ENCODE measurements around the gene MTX1.

Gene MTX1

DNA sequence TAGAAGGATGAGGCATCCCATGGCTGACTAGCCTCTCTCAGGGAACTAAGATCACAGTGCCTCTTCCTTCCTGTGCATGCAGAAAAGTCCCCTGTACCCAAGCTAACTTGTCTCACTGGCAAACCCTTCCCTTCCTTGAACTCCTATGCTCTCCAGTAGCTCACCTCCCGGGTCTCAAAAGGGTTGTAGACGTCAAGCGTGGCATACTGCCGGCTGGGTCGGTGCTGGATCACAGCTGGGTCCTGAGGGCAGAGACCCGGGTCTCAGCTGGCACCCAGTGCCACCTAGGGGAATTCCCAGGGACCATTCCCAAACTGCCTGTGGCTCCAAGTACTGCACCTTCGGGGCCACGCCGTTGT is 53.0 kb downstream of the MTX1 start:
- no peak for DNase-seq (ENCODE audit: low read depth in 3 of 3)

DNA sequence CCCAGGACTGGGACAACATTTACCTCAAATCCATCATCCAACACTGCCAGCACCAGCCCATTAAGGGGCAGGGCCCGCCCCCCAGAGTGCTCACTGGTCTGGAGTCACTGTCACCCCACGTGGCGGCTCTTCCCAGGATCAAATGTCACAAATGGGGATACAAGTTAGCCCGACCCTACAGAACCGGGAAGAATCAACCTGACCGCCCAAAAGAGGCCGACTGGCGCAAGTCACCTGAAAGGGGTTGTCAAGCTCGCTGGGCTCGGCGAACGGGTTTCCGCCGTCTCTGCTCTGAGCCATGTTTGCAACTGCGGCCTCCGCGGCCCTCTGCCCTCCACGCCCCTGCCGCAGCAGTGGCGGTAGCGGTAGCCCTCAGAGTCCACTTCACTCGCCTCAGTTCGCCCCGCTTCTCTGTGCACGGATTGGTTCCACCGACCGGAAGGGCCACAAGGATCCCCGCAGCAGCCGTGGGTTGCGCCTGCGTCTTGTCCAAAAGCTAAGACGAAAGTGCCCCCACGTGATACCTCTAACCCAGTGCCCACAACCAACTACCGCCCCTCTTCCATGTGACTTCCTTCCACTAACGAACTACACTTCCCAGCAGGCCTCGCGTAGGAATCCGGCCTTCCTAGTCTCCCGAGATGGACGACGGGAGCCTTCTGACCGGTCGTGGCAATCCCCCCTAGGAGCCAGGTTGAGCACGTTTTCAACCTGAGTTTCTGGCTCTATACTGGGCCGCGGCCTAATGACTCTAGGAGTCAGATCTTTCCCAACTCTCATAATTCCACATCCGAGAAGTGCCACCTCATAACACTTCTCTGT is 53.6 kb downstream of the MTX1 start, which contains the start of gene SCAMP3:
Gene SCAMP3 (minus strand): TSS at position 509 of the 822 bp plus-strand sequence. CDS start 209 bp downstream, at position 300.
- peak; percentile 77 to 86 (median 82) for DNase-seq (ENCODE audit: low read depth in 3 of 3)

DNA sequence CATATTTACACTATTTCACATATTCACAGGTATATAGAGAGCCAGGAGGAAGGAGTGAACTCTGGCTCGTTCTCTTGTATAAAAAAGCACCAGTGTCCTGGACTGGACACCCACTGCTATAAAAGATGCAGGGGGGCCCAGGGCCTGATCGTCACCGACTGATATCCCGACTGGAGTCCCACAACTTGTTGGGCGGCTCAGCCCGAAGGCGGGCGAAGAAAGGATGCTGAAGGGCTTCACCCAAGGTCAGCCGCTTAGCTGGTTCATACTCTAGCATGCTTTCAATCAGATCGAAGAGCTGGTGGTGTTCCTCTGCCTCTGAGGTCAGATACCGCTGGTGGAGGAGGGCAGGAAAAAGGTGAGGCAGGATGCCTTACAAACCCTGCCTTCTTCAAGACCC is 54.6 kb downstream of the MTX1 start:
- no peak for DNase-seq (ENCODE audit: low read depth in 3 of 3)
